Neutrophil (primary cell): ENCODE measurements around the gene HTRA2.

Experiments used
- H3K27ac ChIP-seq: fragments of 200-600 bp; sonication (generic); 2 replicates; pipeline ENCODE4 v1.5.1; 2016; ENCODE audit warnings: mild to moderate bottlenecking, moderate library complexity
- H3K27me3 ChIP-seq: fragments of 200-600 bp; sonication (generic); 2 replicates; pipeline ENCODE4 v1.6.0; 2016; ENCODE audit warnings: mild to moderate bottlenecking
- H3K36me3 ChIP-seq: fragments of 200-600 bp; sonication (generic); 2 replicates; pipeline ENCODE4 v1.5.1; 2017
- H3K4me1 ChIP-seq, 2 experiments: fragments of 200-600 bp in 1 of 2; sonication (generic) in 1 of 2; 1 replicate in 1 of 2; 2 replicates in 1 of 2; pipeline versions ENCODE4 v1.5.1 to v1.6.1; 2013 to 2016; ENCODE audit warnings: low read depth in 1 of 2, low read length in 1 of 2, mild to moderate bottlenecking in 1 of 2, moderate library complexity in 1 of 2; ENCODE audit not compliant: control insufficient read depth in 1 of 2, insufficient read depth in 1 of 2
- H3K4me3 ChIP-seq, 2 experiments: fragments of 200-600 bp in 1 of 2; sonication (generic) in 1 of 2; 1 replicate in 1 of 2; 2 replicates in 1 of 2; pipeline ENCODE4 v1.5.1; 2013 to 2016; ENCODE audit warnings: low read depth in 1 of 2, low read length in 1 of 2, mild to moderate bottlenecking in 1 of 2, moderate library complexity in 1 of 2
- H3K9me3 ChIP-seq: fragments of 200-600 bp; sonication (generic); 2 replicates; pipeline ENCODE4 v1.5.1; 2016
- TF ChIP-seq, protein P1 (sequence below): fragments of 200-600 bp; sonication (generic); IDR thresholded peaks from 2 replicates; pipeline ENCODE4 v1.5.1; 2016; ENCODE audit warnings: antibody characterized with exemption

The HTRA2 gene

DNA sequence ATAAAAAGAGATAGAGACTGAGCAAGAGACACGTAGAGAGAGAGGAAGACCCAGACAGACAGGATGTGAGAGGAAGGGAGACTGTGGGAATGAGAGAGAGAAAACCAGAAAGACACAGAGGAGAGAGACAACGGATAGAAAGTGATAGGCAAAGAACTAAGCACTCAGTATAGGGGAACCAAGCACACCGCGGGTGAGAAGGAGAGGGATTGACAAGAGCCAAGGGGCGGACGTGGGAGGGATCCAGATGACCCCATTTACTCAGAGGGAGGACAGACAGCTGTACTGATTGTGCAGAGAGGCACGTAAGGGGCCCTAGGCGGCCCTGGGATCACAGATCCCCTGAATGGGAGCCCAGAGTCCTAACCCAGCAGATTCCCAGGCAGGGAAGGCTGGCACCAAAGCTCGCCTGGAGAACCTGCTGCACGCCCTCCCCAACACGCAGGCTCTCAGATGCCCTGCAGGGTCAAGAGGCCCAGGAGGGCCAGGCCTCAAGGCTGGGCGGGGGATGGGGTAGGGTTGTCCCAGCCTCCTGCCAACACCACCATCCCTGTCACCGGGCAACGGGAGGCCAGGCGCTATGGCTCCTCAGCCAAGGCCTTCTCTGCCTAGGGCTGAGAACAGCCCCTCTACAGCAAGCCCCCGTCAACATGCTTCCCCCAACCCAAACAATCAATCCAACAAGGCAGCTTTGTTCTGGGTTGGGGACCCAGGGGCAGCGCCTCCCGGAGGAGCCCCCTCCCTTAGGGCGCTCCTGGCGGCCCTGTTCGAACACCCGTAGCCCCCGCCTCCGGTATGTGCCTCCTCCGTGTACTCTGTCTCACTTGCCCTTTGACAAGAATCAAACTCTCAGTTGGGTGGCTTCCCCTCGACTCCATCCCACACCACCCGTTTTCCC is 23.4 kb downstream of the HTRA2 start:
- peak overlapping the region; percentile 92 to 97 for H3K4me3 ChIP-seq
- H3K9me3 ChIP-seq, result no peaks in the 10 kb centered on the region
- peak overlapping the region; percentile 85 for H3K27ac ChIP-seq
- peaks cover 56 to 65% of the 10 kb centered on the region in 2 experiments for H3K4me1 ChIP-seq
- H3K36me3 ChIP-seq, result peaks cover 18% of the 10 kb centered on the region
- H3K27me3 ChIP-seq, result peaks cover 15% of the 10 kb centered on the region
- TF ChIP-seq, protein P1, sequence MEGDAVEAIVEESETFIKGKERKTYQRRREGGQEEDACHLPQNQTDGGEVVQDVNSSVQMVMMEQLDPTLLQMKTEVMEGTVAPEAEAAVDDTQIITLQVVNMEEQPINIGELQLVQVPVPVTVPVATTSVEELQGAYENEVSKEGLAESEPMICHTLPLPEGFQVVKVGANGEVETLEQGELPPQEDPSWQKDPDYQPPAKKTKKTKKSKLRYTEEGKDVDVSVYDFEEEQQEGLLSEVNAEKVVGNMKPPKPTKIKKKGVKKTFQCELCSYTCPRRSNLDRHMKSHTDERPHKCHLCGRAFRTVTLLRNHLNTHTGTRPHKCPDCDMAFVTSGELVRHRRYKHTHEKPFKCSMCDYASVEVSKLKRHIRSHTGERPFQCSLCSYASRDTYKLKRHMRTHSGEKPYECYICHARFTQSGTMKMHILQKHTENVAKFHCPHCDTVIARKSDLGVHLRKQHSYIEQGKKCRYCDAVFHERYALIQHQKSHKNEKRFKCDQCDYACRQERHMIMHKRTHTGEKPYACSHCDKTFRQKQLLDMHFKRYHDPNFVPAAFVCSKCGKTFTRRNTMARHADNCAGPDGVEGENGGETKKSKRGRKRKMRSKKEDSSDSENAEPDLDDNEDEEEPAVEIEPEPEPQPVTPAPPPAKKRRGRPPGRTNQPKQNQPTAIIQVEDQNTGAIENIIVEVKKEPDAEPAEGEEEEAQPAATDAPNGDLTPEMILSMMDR, result no peak

- H3K27ac ChIP-seq, result peak within 1 kb of the TSS; percentile 85
- no peaks in the 10 kb centered on the region for H3K9me3 ChIP-seq
- TF ChIP-seq, protein P1, result peak; percentile 3
- H3K36me3 ChIP-seq, result peaks cover 18% of the 10 kb centered on the region
- H3K27me3 ChIP-seq, result peaks cover 6% of the 10 kb centered on the region
- peaks cover 57 to 65% of the 10 kb centered on the region in 2 experiments for H3K4me1 ChIP-seq
- H3K4me3 ChIP-seq, result peak within 1 kb of the TSS; percentile 92 to 97
Measured at GRCh38 chr2:74553892-74554819, 24.4 kb downstream of the HTRA2 start, which contains the start of the genes DOK1 and LOXL3. DOK1 (plus strand) TSS chr2:74554720; CDS start chr2:74554755, 35 bp downstream. LOXL3 (minus strand) TSS chr2:74553942; CDS start chr2:74552634, 1,308 bp downstream.

- Histone ChIP-seq H3K36me3 (peaks cover 18% of the 10 kb centered on the region), H3K27me3 (no peaks in the 10 kb centered on the region), H3K4me3 (peak overlapping the region; percentile 92 to 97), H3K27ac (peak overlapping the region; percentile 85), H3K4me1 (peaks cover 58 to 65% of the 10 kb centered on the region in 2 experiments), H3K9me3 (no peaks in the 10 kb centered on the region)
- TF ChIP-seq, protein P1, result peak; percentile 16
Measured at GRCh38 chr2:74554820-74555531, 25.2 kb downstream of the HTRA2 start.

GRCh38 chr2:74555610-74556103 is 25.9 kb downstream of the HTRA2 start:
- peaks cover 65 to 69% of the 10 kb centered on the region in 2 experiments for H3K4me1 ChIP-seq
- H3K27ac ChIP-seq, result peak overlapping the region; percentile 85
- H3K9me3 ChIP-seq, result no peaks in the 10 kb centered on the region
- H3K4me3 ChIP-seq, result peak overlapping the region; percentile 92 to 97
- H3K27me3 ChIP-seq, result no peaks in the 10 kb centered on the region
- peaks cover 18% of the 10 kb centered on the region for H3K36me3 ChIP-seq
- TF ChIP-seq, protein P1, result no peak

- Histone ChIP-seq H3K36me3 (peaks cover 18% of the 10 kb centered on the region), H3K9me3 (no peaks in the 10 kb centered on the region), H3K4me3 (peak overlapping the region; percentile 92 to 97), H3K4me1 (peaks cover 67 to 70% of the 10 kb centered on the region in 2 experiments), H3K27me3 (no peaks in the 10 kb centered on the region), H3K27ac (peak overlapping the region; percentile 85)
- TF ChIP-seq, protein P1, result no peak
Measured at GRCh38 chr2:74556159-74556558, 26.4 kb downstream of the HTRA2 start.
